Adipocyte (in vitro differentiated cells): ENCODE results near the gene CLDN20.
A peak's percentile ranks its signal among the peaks of the same experiment; 100 is the strongest.
"Not testable (repeated sequence)": the region's sequence is repeated elsewhere in the genome, so short reads cannot be mapped to it uniquely, and the experiment has no call there.

ENCODE experiments used
- DNase-seq: peaks from one replicate; pipeline ENCODE4 v3.0.0-alpha.2; 2015; ENCODE audit warnings: low read depth
- H3K27me3 ChIP-seq: replicated peaks from 2 replicates; pipeline ENCODE4 v1.7.0; 2013; ENCODE audit warnings: mild to moderate bottlenecking, low read length, moderate library complexity; ENCODE audit not compliant: control insufficient read depth, insufficient read depth
- H3K36me3 ChIP-seq: 2 replicates; pipeline ENCODE4 v1.7.0; 2013; ENCODE audit warnings: low read length, mild to moderate bottlenecking, moderate library complexity; ENCODE audit not compliant: control insufficient read depth, insufficient read depth, severe bottlenecking
- H3K4me1 ChIP-seq: 2 replicates; pipeline ENCODE4 v1.7.0; 2013; ENCODE audit warnings: mild to moderate bottlenecking, low read length, moderate library complexity; ENCODE audit not compliant: control insufficient read depth, insufficient read depth
- H3K4me3 ChIP-seq: 2 replicates; pipeline ENCODE4 v1.7.0; 2013; ENCODE audit warnings: mild to moderate bottlenecking, low read length, moderate library complexity
- H3K9ac ChIP-seq: 2 replicates; pipeline ENCODE4 v1.7.0; 2013; ENCODE audit warnings: mild to moderate bottlenecking, low read length, moderate library complexity
- H3K9me3 ChIP-seq: 2 replicates; pipeline ENCODE4 v1.7.0; 2013; ENCODE audit warnings: mild to moderate bottlenecking, low read length, moderate library complexity; ENCODE audit not compliant: control insufficient read depth

Gene CLDN20

DNA sequence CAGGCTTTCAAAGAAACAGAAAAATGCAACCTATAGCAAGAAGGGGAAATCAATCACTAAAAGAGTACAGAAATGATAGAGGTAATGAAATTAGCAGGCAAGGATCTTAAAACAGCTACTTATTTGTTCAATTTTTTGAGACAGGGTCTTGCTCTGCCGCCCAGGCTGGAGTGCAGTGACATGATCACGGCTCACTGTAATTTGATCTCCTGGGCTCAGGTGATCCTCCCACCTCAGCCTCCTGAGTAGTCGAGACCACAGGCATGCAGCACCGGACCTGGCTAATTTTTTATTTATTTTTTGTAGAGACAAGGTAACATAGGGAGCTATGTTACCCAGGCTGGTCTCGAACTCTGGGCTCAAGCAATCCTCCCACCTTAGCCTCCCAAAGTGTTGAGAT, 28.9 kb downstream of the CLDN20 start:
- H3K9ac ChIP-seq: no peak overlapping the region
- no peaks in the 10 kb centered on the region for H3K27me3 ChIP-seq
- no peaks in the 10 kb centered on the region for H3K4me1 ChIP-seq
- peaks cover 27% of the 10 kb centered on the region for H3K36me3 ChIP-seq
- no peaks in the 10 kb centered on the region for H3K9me3 ChIP-seq
- H3K4me3 ChIP-seq: no peak overlapping the region
- DNase-seq: no peak

GRCh38 chr6:155297669-155298068, 33.9 kb downstream of the CLDN20 start:
- Histone ChIP-seq H3K36me3 (peaks cover 35% of the 10 kb centered on the region), H3K4me1 (peaks cover 9% of the 10 kb centered on the region), H3K27me3 (no peaks in the 10 kb centered on the region), H3K9me3 (no peaks in the 10 kb centered on the region), H3K9ac (no peak overlapping the region), H3K4me3 (no peak overlapping the region)
- DNase-seq: no peak

- no peaks in the 10 kb centered on the region for H3K9me3 ChIP-seq
- no peak overlapping the region for H3K9ac ChIP-seq
- H3K27me3 ChIP-seq: no peaks in the 10 kb centered on the region
- peak; percentile 63 for DNase-seq
- H3K36me3 ChIP-seq: peaks cover 20% of the 10 kb centered on the region
- no peak overlapping the region for H3K4me3 ChIP-seq
- peaks cover 9% of the 10 kb centered on the region for H3K4me1 ChIP-seq
Observed at GRCh38 chr6:155301867-155302266, 38.1 kb downstream of the CLDN20 start.

- Histone ChIP-seq H3K36me3 (peaks cover 15% of the 10 kb centered on the region), H3K4me3 (no peak overlapping the region), H3K9ac (no peak overlapping the region), H3K9me3 (no peaks in the 10 kb centered on the region), H3K4me1 (peaks cover 9% of the 10 kb centered on the region), H3K27me3 (no peaks in the 10 kb centered on the region)
- no peak for DNase-seq
Observed at GRCh38 chr6:155303361-155303870, 39.6 kb downstream of the CLDN20 start.

DNA sequence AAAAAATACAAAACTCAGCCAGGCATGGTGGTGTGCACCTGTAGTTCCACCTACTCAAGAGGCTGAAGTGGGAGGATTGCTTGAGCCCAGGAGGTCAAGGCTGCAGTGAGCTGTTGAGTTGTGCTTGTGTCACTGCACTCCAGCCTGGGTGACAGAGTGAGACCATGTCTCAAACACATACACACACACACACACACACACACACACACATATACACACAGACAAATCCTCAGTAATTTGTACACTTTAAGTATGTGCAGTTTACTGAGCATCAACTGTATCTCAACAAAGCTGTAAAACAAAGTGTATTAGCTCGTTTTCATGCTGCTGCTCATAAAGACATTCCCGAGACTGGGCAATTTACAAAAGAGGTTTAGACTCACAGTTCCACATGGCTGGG, 43.1 kb downstream of the CLDN20 start:
- Histone ChIP-seq H3K9me3 (no peaks in the 10 kb centered on the region), H3K27me3 (no peaks in the 10 kb centered on the region), H3K9ac (no peak overlapping the region), H3K4me1 (peaks cover 3% of the 10 kb centered on the region), H3K4me3 (no peak overlapping the region), H3K36me3 (peaks cover 11% of the 10 kb centered on the region)
- DNase-seq: no peak

DNA sequence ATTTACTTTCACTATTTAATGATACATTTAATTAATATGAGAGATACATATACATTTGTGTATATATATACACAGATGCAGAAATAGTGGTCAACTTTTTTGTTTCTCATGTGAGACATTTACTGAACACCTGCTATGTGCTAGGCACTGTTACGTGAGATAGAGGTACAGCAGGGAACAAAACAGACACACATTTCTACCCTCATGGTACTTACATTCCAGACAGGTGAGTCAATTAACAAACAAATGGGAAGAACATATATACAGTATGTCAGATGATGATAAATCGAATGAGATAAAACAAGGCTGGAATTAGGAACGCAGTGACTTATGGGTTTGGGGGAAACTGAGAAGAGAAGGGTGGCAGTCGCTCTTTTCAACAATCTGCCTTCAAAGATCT, 45.3 kb downstream of the CLDN20 start:
- Histone ChIP-seq H3K9ac (no peak overlapping the region), H3K9me3 (no peaks in the 10 kb centered on the region), H3K27me3 (no peaks in the 10 kb centered on the region), H3K4me3 (no peak overlapping the region), H3K4me1 (peaks cover 4% of the 10 kb centered on the region), H3K36me3 (peaks cover 11% of the 10 kb centered on the region)
- no peak for DNase-seq

GRCh38 chr6:155310596-155310995, 46.8 kb downstream of the CLDN20 start:
- peak; percentile 35 for DNase-seq
- Histone ChIP-seq H3K36me3 (peaks cover 8% of the 10 kb centered on the region), H3K4me1 (peaks cover 7% of the 10 kb centered on the region), H3K27me3 (no peaks in the 10 kb centered on the region), H3K4me3 (no peak overlapping the region), H3K9ac (no peak overlapping the region), H3K9me3 (no peaks in the 10 kb centered on the region)

DNA sequence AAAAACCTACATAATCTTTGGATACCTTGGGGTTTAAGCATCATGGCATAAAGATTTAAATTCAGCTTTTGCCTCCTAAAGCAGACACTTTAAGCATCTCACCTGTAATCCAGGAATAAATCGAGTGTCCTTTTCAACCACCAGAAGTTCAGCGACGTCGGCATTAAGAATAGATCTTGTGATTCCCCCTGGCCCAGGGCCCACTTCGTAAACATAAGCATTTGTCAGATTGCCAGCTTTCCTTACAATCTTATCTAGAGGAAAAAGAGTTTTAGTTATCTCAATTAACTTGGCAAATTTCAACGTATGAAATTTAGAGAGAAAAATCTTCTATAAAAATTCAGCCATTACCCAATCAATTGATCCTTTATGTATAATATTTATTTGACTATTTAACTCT, 47.3 kb downstream of the CLDN20 start:
- Histone ChIP-seq H3K4me1 (peaks cover 9% of the 10 kb centered on the region), H3K27me3 (no peaks in the 10 kb centered on the region), H3K9ac (no peak overlapping the region), H3K36me3 (peaks cover 8% of the 10 kb centered on the region), H3K4me3 (no peak overlapping the region), H3K9me3 (no peaks in the 10 kb centered on the region)
- no peak for DNase-seq

GRCh38 chr6:155311583-155311982, 47.8 kb downstream of the CLDN20 start:
- H3K9ac ChIP-seq: no peak overlapping the region
- H3K9me3 ChIP-seq: no peaks in the 10 kb centered on the region
- H3K36me3 ChIP-seq: peaks cover 8% of the 10 kb centered on the region
- no peak overlapping the region for H3K4me3 ChIP-seq
- peaks cover 9% of the 10 kb centered on the region for H3K4me1 ChIP-seq
- H3K27me3 ChIP-seq: no peaks in the 10 kb centered on the region
- no peak for DNase-seq

DNA sequence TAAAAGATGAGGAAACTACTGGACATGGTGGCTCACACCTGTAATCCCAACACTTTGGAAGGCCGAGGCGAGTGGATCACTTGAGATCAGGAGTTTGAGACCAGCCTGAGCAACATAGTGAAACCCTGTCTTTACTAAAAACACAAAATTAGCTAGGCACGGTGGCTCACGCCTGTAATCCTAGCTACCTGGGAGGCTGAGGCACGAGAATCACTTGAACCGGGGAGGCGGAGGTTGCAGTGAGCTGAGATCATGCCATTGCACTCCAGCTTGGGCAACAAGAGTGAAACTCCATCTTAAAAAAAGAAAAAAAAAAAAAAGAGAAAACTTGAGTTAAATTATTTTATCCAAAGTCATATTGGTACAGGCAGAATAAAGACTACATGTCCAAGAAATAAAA, 49.1 kb downstream of the CLDN20 start:
- peak overlapping the region; percentile 88 for H3K4me3 ChIP-seq
- H3K9me3 ChIP-seq: not testable (repeated sequence)

GRCh38 chr6:155313602-155314091, 49.8 kb downstream of the CLDN20 start:
- Histone ChIP-seq H3K4me1 (peaks cover 9% of the 10 kb centered on the region), H3K36me3 (no peaks in the 10 kb centered on the region), H3K4me3 (peak overlapping the region; percentile 88), H3K9me3 (no peaks in the 10 kb centered on the region), H3K9ac (peak overlapping the region; percentile 87), H3K27me3 (no peaks in the 10 kb centered on the region)
- peak; percentile 44 for DNase-seq

More for the DNA sequence above, 49.1 kb downstream of the CLDN20 start:
- not testable (repeated sequence) for H3K4me1 ChIP-seq, H3K9ac ChIP-seq, DNase-seq, H3K27me3 ChIP-seq, H3K36me3 ChIP-seq
